GM12872 (cell line): ENCODE measurements around the gene TPCN2.

Experiments used
- TF ChIP-seq, protein P1 (sequence below): IDR thresholded peaks from 3 replicates; pipeline ENCODE4 v1.5.1; 2011; ENCODE audit warnings: low read depth, mild to moderate bottlenecking, low read length, moderate library complexity; ENCODE audit not compliant: insufficient read depth

The TPCN2 gene

DNA sequence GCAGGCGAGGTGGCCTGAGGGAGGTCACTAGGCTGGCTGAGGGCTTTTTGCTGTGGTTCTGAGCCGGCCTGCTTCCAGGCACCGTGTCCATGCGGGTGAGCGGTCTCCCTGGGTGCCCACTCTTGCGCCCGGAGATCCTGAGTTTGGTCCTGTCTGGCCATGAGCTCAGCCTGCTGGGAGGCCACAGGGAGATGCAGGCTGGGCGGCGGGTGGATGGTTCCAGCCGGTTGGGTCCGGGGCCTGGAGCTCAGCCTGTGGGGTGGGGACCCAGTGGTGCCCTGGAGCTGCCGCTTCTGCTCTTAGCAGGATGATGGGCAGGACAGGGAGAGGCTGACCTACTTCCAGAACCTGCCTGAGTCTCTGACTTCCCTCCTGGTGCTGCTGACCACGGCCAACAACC, 18.5 kb downstream of the TPCN2 start:
- TF ChIP-seq, protein P1, sequence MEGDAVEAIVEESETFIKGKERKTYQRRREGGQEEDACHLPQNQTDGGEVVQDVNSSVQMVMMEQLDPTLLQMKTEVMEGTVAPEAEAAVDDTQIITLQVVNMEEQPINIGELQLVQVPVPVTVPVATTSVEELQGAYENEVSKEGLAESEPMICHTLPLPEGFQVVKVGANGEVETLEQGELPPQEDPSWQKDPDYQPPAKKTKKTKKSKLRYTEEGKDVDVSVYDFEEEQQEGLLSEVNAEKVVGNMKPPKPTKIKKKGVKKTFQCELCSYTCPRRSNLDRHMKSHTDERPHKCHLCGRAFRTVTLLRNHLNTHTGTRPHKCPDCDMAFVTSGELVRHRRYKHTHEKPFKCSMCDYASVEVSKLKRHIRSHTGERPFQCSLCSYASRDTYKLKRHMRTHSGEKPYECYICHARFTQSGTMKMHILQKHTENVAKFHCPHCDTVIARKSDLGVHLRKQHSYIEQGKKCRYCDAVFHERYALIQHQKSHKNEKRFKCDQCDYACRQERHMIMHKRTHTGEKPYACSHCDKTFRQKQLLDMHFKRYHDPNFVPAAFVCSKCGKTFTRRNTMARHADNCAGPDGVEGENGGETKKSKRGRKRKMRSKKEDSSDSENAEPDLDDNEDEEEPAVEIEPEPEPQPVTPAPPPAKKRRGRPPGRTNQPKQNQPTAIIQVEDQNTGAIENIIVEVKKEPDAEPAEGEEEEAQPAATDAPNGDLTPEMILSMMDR: no peak

DNA sequence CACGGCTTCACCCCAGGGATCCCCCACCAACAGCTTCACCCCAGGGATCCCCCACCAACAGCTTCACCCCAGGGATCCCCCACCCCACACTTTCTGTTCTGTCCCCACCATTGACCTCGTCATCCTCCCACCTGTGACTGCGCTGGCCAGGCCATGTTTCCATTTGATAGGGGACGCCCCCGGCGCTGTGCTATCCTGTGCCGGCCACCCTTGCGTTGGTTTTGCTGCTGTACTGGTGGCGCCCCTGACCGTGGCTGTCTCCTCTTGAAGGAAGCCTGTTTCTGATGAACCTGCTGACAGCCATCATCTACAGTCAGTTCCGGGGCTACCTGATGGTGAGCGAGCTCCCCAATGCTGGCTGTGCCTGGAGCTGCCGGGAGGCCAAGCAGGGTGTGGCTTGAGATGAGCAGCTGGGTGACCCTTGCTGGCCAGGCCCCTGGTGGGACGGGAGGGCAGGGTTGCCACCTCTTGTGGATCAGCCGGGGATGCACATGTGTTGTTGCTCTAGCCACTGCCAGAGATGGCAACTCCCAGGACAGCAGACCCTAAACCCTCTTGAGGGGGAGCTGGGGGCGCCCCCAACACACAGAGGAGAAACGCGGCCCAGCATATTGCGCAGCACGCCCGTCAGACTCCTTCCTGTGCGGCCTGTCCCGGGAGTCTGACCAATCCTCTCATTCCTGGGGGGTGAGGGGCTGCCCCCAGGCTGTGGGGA, 22.5 kb downstream of the TPCN2 start:
- TF ChIP-seq, protein P1: no peak

DNA sequence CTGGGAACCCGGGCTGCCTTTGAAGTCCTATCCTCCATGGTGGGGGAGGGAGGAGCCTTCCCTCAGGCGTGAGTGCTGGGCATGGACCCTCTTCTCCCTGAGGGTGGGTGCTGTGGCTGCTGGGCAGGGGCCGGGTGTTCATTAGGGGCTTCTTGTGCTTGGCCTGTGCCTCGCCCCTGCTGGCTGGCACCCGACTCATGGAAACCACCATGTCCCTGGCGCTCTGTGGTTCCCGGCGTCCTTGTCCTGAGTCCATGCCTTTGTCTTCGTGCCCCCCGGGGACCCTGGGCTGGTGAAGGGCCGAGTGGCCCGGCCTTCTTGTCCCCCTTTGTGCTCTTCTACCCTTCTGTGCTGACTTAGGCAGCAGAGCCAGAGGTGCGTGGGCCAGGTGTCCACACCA, 23.2 kb downstream of the TPCN2 start:
- TF ChIP-seq, protein P1: no peak

DNA sequence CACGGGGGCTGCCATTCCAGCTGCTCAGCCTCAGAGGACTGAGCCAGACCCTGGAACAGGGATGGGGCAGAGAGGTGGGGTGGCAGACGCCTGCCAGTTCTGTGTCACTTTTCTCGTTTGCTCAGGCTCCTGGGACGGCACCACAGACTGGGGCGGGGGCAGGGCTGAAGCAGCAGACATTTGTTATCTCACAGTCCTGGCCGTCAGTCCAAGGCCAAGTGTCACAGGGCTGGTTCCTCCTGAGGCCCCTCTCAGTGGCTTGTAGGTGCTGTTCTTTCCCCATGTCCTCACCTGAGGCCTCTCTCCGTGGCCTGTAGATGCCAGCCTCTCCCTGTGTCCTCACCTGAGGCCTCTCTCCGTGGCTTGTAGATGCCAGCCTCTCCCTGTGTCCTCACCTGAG, 24.7 kb downstream of the TPCN2 start:
- TF ChIP-seq, protein P1: no peak

DNA sequence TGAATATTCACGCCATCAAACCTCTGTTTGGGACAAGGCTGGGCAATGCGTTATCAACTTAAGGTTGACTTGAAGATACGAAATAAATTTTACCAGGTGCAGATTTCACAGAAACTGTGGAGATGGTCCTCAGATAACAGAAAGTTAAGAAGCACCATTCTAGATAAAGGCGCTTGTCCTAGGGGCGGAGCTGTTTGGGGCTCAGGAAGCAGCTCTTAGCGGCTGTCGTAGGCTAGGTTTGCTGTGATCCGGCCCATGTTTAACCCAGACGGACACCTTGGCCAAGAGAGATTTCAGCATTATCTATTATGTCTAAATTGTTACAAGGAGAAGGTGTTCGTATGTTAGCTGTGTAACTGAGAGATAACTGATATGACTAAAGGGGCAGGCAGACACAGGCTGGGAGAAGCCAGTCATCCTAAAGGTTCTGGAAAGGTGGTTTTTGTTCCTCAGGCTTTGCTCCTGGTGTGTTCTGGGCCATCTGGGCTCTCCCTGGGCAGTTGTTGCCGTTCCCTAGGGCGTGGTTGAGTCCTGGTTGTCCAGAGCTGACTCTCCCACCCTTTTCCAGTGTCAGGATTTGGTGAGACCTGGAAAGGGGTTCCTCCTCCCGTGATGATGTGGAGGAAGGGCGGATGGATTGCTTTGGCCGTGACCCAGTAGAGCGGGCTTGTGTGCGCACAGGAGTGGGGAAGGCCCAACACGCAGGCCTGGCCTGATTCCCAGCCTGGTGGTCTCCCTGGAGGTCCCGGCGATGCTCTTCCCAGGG, 25.8 kb downstream of the TPCN2 start:
- TF ChIP-seq, protein P1: no peak

DNA sequence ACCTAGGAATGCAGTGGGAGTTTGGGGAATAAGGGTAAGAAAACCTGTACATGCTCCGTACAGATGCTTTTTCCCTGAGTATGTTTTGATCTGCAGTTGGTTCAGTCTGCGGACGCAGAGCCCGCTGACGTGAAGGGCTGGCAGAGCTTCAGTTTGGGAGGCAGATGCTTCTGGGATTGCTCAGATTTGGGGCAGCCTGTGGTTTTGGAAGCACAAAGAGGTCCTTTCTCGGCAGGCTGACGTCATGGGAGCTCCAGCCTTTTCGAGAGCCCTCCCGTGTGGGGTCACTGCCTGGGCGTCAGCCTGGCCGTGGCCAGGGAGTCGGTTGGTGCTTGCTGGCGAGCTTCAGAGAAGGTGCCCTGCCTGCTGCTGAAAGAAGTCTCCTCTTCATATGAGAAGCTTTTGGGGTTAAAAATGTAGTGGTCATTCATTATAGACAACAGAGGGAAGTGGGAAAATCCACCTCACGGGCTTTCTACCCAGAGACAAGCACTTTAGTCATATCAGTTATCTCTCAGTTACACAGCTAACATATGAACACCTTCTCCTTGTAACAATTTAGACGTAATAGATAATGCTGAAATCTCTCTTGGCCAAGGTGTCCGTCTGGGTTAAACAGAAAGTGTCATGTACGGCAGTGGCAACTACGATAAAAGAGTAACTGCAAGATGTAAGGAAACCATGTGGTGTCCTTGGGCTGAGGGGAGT, 26.8 kb downstream of the TPCN2 start:
- TF ChIP-seq, protein P1: no peak

DNA sequence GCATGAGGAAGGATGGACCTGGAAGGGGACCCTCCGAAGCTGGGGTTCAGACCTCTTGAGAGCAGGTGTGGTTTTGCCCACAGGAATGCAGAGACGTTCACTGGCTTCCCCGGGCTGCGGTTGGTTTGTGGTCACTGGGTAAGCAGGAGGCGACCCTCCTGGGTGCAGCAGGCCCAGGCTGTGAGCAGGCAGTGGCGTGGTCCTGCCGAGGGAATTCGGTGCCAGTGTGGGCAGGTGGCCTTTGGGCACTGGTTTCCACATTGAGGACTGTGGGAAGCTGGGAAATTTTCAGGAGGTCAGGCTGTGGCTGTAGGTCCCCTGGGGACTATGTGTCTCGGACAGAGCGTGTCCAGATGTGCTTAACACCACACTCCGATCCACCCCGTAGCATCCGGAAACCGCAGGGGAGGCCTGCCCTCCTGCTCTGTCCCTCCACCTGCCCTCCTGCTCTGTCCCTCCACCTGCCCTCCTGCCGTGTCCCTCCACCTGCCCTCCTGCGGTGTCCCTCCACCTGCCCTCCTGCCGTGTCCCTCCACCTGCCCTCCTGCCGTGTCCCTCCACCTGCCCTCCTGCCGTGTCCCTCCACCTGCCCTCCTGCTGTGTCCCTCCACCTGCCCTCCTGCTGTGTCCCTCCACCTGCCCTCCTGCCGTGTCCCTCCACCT, 27.5 kb downstream of the TPCN2 start:
- TF ChIP-seq, protein P1: no peak
